ENCODE data around the gene KLHL22.
"Not testable (repeated sequence)": the region's sequence is repeated elsewhere in the genome, so short reads cannot be mapped to it uniquely, and the experiment has no call there.

DNA sequence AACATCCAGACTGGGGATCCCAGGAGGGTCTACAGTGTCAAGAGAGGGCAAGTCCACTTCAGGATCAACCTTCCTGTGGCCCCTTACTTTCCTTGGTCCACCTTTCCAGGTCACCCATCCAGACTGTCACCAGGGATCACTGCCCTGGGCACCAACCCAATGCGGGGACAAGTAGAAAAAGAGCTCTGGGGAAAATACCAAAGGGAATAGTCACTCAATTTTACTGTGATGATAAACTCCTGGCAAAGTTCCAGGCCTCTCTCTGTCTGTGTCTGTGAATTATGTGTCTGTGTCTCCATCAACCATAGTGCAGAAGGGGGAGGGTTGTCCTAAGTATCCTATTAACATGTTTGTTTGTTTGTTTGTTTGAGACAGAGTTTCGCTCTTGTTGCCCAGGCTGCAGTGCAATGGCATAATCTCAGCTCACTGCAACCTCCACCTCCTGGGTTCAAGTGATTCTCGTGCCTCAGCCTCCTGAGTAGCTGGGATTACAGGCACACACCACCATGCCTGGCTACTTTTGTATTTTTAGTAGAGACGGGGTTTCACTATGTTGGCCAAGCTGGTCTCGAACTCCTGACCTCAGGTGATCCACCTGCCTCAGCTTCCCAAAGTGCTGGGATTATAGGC lies 8.8 kb upstream of the KLHL22 start:
- TF ChIP-seq, protein P1, sequence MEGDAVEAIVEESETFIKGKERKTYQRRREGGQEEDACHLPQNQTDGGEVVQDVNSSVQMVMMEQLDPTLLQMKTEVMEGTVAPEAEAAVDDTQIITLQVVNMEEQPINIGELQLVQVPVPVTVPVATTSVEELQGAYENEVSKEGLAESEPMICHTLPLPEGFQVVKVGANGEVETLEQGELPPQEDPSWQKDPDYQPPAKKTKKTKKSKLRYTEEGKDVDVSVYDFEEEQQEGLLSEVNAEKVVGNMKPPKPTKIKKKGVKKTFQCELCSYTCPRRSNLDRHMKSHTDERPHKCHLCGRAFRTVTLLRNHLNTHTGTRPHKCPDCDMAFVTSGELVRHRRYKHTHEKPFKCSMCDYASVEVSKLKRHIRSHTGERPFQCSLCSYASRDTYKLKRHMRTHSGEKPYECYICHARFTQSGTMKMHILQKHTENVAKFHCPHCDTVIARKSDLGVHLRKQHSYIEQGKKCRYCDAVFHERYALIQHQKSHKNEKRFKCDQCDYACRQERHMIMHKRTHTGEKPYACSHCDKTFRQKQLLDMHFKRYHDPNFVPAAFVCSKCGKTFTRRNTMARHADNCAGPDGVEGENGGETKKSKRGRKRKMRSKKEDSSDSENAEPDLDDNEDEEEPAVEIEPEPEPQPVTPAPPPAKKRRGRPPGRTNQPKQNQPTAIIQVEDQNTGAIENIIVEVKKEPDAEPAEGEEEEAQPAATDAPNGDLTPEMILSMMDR (IDR thresholded peaks at IDR 0.05; ENCODE audit: poor library complexity), result not testable (repeated sequence)
- not testable (repeated sequence) for TF ChIP-seq EZH2 (IDR thresholded peaks at IDR 0.05; ENCODE audit: borderline replicate concordance)

Measured in hepatocyte (in vitro differentiated cells).